ENCODE data around the gene DCT.

Gene DCT

GRCh38 chr13:94395860-94396259 lies 83.6 kb downstream of the DCT start:
- DNase-seq (ENCODE audit: low read depth, low spot score) = no peak

GRCh38 chr13:94394723-94395122 lies 84.8 kb downstream of the DCT start:
- no peak for DNase-seq (ENCODE audit: low read depth, low spot score)

GRCh38 chr13:94390881-94391280 lies 88.6 kb downstream of the DCT start:
- DNase-seq (ENCODE audit: low read depth, low spot score) = no peak

- no peak for DNase-seq (ENCODE audit: low read depth, low spot score)
Measured at GRCh38 chr13:94389604-94390351, 89.7 kb downstream of the DCT start.

- no peak for DNase-seq (ENCODE audit: low read depth, low spot score)
Measured at GRCh38 chr13:94387047-94387446, 92.4 kb downstream of the DCT start.

Data from smooth muscle cell of the brain vasculature (primary cell).